Sigmoid colon (tissue), 7 donors: ENCODE data around the gene FTCDNL1. TPM values are rescaled to one million over a fixed set of nuclear protein-coding genes. Genes with fewer than 3 reads are reported as not detected.

Experiments used
- DNase-seq: peaks from one replicate; pipeline ENCODE4 v3.0.0-alpha.2; 2019
- H3K27ac ChIP-seq, 4 donors: fragments of 200-600 bp; sonication (generic); one replicate each; pipeline ENCODE4 v1.5.1; 2016 to 2019; ENCODE audit warnings: mild to moderate bottlenecking in 1 of 4
- H3K27me3 ChIP-seq, 3 donors: fragments of 200-600 bp; sonication (generic); one replicate each; pipeline ENCODE4 v1.5.1; 2019; ENCODE audit warnings: mild to moderate bottlenecking in 1 of 3
- H3K36me3 ChIP-seq, 4 donors: fragments of 200-600 bp; sonication (generic); one replicate each; pipeline ENCODE4 v1.5.1; 2016 to 2019
- H3K4me1 ChIP-seq, 4 donors: fragments of 200-600 bp; sonication (generic); one replicate each; pipeline ENCODE4 v1.5.1; 2017 to 2019
- H3K4me3 ChIP-seq, 4 donors: fragments of 200-600 bp; sonication (generic); one replicate each; pipeline ENCODE4 v1.5.1; 2017 to 2019; ENCODE audit warnings: mild to moderate bottlenecking in 2 of 4, moderate library complexity in 1 of 4
- H3K9me3 ChIP-seq, 4 donors: fragments of 200-600 bp in 3 of 4; sonication (generic) in 3 of 4; one replicate each; pipeline versions ENCODE4 v1.5.1 to v1.6.1; 2013 to 2019
- EP300 ChIP-seq, 4 donors: sonication (generic); formaldehyde crosslinking; IDR thresholded peaks; one replicate each; pipeline ENCODE4 v1.6.1; 2017; ENCODE audit warnings: antibody characterized with exemption in 4 of 4
- POLR2A ChIP-seq, 2 donors: fragments of 450-650 bp; IDR thresholded peaks; one replicate each; pipeline ENCODE4 v1.6.1; 2016; ENCODE audit warnings: antibody characterized with exemption in 2 of 2, mild to moderate bottlenecking in 2 of 2, moderate library complexity in 2 of 2
- POLR2AphosphoS5 ChIP-seq, 4 donors: sonication (generic); formaldehyde crosslinking; IDR thresholded peaks; one replicate each; pipeline ENCODE4 v1.6.1; 2017; ENCODE audit warnings: antibody characterized with exemption in 4 of 4
- WGBS, 2 donors: extraction: QIAGEN DNeasy Blood & Tissue Kit; methylation state at CpG; one replicate each; pipeline ENCODE4 v1.1.7; 2013; 5-methylcytosine and 5-hydroxymethylcytosine counted together
- intact Hi-C: fragments of 100-400 bp; cut with DNase I; formaldehyde crosslinking; loops from one replicate; pipeline ENCODE4 v1.15.1; 2023
- polyA plus RNA-seq, 3 donors: library from polyadenylated mRNA; stranded (reverse); fragments of 200-250 nt; gene quantifications; one replicate each; pipeline ENCODE4 v1.2.3, GENCODE V29; 2013
- total RNA-seq, 4 donors: library from RNA; depleted of rRNA; stranded (reverse); fragments of >200 nt; gene quantifications; one replicate each; pipeline ENCODE4 v1.1.0, GENCODE V29; 2016
- TF ChIP-seq, protein P1 (sequence below), 4 experiments: fragments of 450-650 bp in 3 of 4; fragments of 200-600 bp in 1 of 4; IDR thresholded peaks; one replicate each; pipeline ENCODE4 v1.5.1; 2016 to 2019; ENCODE audit warnings: antibody characterized with exemption in 4 of 4, mild to moderate bottlenecking in 3 of 4, moderate library complexity in 2 of 4
- donor health status: healthy with polysubstance abuse.
- donor health status: Bipolar disorder and iron deficiency.
- donor health status: healthy.

Gene FTCDNL1
- total RNA-seq (1 to 10 TPM; 1.7 to 5.0 (median 3.2) TPM), polyA plus RNA-seq (1 to 10 TPM in 2 of 3 donors, not detected in 1; 1.1 to 1.2 TPM)

DNA sequence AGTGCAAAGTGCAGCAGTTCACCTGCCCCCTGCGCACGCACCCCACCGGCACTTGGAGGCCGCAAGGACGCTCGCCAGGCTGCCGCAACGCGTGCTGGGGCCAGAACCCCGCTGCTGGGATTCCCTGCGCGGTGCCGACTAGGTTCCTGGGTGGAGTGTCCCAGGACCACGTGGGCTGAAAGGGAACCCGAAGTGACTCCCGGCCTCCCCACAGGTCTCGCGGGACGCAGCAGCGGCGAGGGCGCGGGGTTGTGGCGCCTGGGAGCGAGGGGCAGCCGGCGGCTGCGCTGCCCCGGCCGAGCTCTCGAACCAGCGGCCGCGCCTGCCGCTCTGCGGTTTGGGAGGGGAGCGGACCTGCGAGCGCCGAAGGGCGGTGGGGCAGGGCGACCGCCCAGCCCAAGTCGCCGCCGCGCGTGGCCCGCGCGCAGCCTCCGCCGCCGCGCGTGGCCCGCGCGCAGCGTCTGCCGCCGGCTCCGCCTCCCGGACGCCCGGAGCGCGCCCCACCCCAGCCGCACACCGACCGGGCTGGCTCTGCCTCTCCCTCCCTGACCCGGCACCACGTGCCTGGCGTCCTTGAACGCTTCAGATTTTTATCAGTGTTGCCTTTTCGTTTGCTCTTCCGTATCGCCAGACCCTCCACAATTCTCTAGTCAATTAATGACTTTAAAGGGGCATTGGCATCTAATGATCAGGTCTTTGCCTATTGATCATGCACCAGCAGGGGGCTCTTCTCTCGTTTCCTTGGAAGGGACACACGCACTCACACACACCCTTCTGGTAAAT is at the start of gene FTCDNL1:
TSS of gene FTCDNL1 (minus strand) at position 475 of the 783 bp plus-strand sequence. CDS start 2,230 bp downstream, outside the sequence.
- Histone ChIP-seq H3K4me1 (peaks cover 0 to 12% (median 5%) of the 10 kb centered on the region in 4 donors), H3K36me3 (no peaks in the 10 kb centered on the region), H3K9me3 (no peaks in the 10 kb centered on the region), H3K4me3 (peak within 1 kb of the TSS; percentile 53 to 77 (median 70)), H3K27me3 (no peaks in the 10 kb centered on the region), H3K27ac (peak within 1 kb of the TSS; percentile 66 to 75 (median 73))
- TF ChIP-seq, protein P1, sequence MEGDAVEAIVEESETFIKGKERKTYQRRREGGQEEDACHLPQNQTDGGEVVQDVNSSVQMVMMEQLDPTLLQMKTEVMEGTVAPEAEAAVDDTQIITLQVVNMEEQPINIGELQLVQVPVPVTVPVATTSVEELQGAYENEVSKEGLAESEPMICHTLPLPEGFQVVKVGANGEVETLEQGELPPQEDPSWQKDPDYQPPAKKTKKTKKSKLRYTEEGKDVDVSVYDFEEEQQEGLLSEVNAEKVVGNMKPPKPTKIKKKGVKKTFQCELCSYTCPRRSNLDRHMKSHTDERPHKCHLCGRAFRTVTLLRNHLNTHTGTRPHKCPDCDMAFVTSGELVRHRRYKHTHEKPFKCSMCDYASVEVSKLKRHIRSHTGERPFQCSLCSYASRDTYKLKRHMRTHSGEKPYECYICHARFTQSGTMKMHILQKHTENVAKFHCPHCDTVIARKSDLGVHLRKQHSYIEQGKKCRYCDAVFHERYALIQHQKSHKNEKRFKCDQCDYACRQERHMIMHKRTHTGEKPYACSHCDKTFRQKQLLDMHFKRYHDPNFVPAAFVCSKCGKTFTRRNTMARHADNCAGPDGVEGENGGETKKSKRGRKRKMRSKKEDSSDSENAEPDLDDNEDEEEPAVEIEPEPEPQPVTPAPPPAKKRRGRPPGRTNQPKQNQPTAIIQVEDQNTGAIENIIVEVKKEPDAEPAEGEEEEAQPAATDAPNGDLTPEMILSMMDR (IDR thresholded peaks at IDR 0.05): peak in 3 of 4 experiments; percentile 22 to 41 (median 23)
- TF ChIP-seq POLR2AphosphoS5 (IDR thresholded peaks at IDR 0.05) (peak in 2 of 4 donors; percentile 21 to 35), POLR2A (IDR thresholded peaks at IDR 0.05) (no peak)
- WGBS, 2 donors: 0 to 1% methylated on average over 80 of the region's 80 CpGs
- intact Hi-C loops: loop anchor here (1.0 to 5.0 kb wide), 2 partner anchors 54 to 60 kb away; partner anchors contain the start of gene C2orf69
- DNase-seq: peak; percentile 79

DNA sequence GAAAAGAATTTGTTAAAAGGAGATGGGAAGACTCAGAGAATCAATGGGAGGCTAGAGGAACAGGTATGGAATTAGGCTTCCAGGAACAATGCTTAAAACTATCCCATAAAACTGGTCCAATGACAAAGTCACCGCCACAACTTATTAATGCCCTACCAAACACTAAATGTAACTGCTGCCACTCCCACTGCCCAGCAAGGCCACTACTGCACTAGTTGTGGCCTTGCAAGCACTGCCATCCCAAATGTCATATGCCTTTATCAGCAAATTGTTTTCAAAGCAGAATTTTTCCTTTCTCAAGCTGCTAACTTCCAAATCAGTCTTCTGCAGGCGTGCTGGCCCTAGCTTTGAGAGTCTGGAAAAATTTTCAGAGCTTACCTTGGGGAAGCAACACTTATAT is 45.6 kb upstream of the FTCDNL1 start:
- no peak for DNase-seq
- no peak overlapping the region for H3K4me3 ChIP-seq
- H3K4me1 ChIP-seq: no peaks in the 10 kb centered on the region
- intact Hi-C loops: no loop called here
- H3K27me3 ChIP-seq: no peaks in the 10 kb centered on the region
- no peaks in the 10 kb centered on the region for H3K36me3 ChIP-seq
- WGBS, 2 donors: 86 to 88% methylated on average over 2 of the region's 2 CpGs
- H3K9me3 ChIP-seq: no peaks in the 10 kb centered on the region
- H3K27ac ChIP-seq: no peak overlapping the region
- no peak for TF ChIP-seq EP300 (IDR thresholded peaks at IDR 0.05)
- TF ChIP-seq POLR2A (IDR thresholded peaks at IDR 0.05): no peak
- TF ChIP-seq POLR2AphosphoS5 (IDR thresholded peaks at IDR 0.05): no peak
- TF ChIP-seq, protein P1 (IDR thresholded peaks at IDR 0.05): no peak

DNA sequence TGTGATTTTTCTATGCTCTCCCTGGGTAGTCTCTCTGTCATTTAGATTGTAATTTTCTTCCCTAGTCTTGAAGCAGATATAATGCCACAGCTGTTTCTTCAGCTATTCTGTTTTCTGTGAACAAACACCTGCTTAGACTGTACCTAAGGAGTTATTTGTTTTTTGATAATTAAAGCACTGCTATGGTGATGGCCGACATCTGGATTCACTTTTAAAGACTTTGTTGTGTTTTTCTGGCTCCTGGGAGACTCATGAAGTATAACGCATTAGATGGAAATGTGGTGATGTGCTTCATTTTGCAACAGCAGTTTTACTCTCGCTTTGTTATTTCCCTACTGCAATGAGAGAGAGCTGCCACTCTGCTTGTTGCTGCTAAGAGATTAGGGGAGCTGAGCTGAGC is 44.4 kb upstream of the FTCDNL1 start:
- H3K9me3 ChIP-seq: peaks cover 0 to 2% (median 0%) of the 10 kb centered on the region in 4 donors
- WGBS, 2 donors: 73 to 85% methylated on average over 3 of the region's 3 CpGs

DNA sequence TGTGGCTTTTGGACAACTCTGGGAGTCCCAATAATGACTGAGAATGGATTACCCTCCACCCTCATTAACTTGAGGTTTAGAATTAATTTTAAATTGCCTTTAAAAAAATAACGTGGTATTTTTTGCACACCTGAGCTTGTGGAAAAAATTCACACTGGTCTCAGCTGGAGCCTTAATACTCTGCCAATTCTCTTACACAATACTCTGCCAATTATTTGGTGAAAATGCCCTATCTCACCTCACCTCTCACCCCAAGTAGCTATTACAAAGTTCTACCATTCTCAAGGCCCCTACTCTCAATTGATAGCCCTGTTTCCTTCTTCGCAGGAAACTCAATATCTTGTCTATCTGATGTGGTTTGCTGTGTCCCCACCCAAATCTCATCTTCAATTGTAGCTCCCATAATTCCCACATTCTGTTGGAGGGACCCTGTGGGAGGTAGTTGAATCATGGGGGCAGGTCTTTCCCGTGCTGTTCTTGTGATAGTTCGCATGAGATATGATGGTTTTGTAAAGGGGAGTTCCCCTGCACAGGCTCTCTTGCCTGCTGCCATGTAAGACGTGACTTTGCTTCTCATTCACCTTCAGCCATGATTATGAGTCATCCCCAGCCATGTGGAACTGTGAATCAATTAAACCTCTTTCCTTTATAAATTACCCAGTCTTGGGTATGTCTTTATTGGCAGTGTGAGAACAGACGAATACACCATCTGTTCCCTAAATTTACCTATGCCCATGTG is 32.7 kb upstream of the FTCDNL1 start:
- 91% methylated on average over 6 of the region's 6 CpGs for WGBS, 2 donors
- no peaks in the 10 kb centered on the region for H3K36me3 ChIP-seq
- H3K4me3 ChIP-seq: no peak overlapping the region
- H3K27me3 ChIP-seq: no peaks in the 10 kb centered on the region
- DNase-seq: no peak
- no peak overlapping the region for H3K27ac ChIP-seq
- no peak for TF ChIP-seq POLR2AphosphoS5 (IDR thresholded peaks at IDR 0.05)
- TF ChIP-seq, protein P1 (IDR thresholded peaks at IDR 0.05): no peak
- TF ChIP-seq EP300 (IDR thresholded peaks at IDR 0.05): no peak
- TF ChIP-seq POLR2A (IDR thresholded peaks at IDR 0.05): no peak
- no peaks in the 10 kb centered on the region for H3K9me3 ChIP-seq
- intact Hi-C loops: no loop called here
- no peaks in the 10 kb centered on the region for H3K4me1 ChIP-seq

More for the DNA sequence above, 44.4 kb upstream of the FTCDNL1 start:
- intact Hi-C loops: no loop called here
- Histone ChIP-seq H3K36me3 (no peaks in the 10 kb centered on the region), H3K4me3 (no peak overlapping the region), H3K4me1 (no peaks in the 10 kb centered on the region), H3K27me3 (no peaks in the 10 kb centered on the region), H3K27ac (no peak overlapping the region)
- TF ChIP-seq, protein P1 (IDR thresholded peaks at IDR 0.05): no peak
- TF ChIP-seq POLR2AphosphoS5 (IDR thresholded peaks at IDR 0.05): no peak
- no peak for TF ChIP-seq EP300 (IDR thresholded peaks at IDR 0.05)
- DNase-seq: no peak
